Measurements from ENCODE around the gene DDI2. TPM values are rescaled to one million over a fixed set of nuclear protein-coding genes. Genes with fewer than 3 reads are reported as not detected.

Gene DDI2
- total and polyA plus RNA-seq, 10 of the 15 experiments (the other 5 are each of a cell fraction or from before 2014, with no cell fraction given): 3.3 to 33.1 (median 11.6) TPM

- no peak overlapping the region for H3K4me2 ChIP-seq (ENCODE audit: control insufficient read depth, insufficient read depth)
- H4K20me1 ChIP-seq (ENCODE audit: control insufficient read depth, insufficient read depth): no peaks in the 10 kb centered on the region
- no peak overlapping the region for H3K27ac ChIP-seq (ENCODE audit: control insufficient read depth, insufficient read depth)
- H3K79me2 ChIP-seq (ENCODE audit: control insufficient read depth, insufficient read depth, low read length): peaks cover 42% of the 10 kb centered on the region
- no peaks in the 10 kb centered on the region; the same call in 2 of the 3 replicates for H3K9me3 ChIP-seq (replicated peaks; ENCODE audit: control insufficient read depth, insufficient read depth, low read length)
- BruUV-seq (replicated peaks): no TSS peak
- DNase-seq (ENCODE audit: low read depth, low spot score) (no peak), FAIRE-seq (no peak), ATAC-seq (no peak)
- intact Hi-C loops (cut with micrococcal nuclease; ENCODE audit: unreplicated experiment) (no loop called here), in situ Hi-C loops (cut with MboI) (no loop called here)
- SMC1A ChIA-PET (ENCODE audit: uncharacterized antibody, unreplicated experiment): interaction anchor here (1.8 kb wide), 1 partner anchor 8 kb away, joined by 9 read pairs; the partner anchor contains the start of gene PLEKHM2
- POLR2A ChIA-PET: interaction anchor here (0.5 to 0.6 kb wide), 2 partner anchors 8 to 29 kb away, joined by 3 read pairs; no protein-coding TSS in a partner anchor
- H3K4me3 ChIP-seq: no peak overlapping the region
- no peak overlapping the region for H2AFZ ChIP-seq (ENCODE audit: control insufficient read depth, low read depth, low read length)
- CTCF ChIA-PET: no interaction called here
- 75% methylated on average over 5 of the region's 5 CpGs for WGBS (ENCODE audit: insufficient coverage, insufficient replicate concordance, low lambda C conversion rate, missing lambda C conversion rate)
- H3K36me3 ChIP-seq (ENCODE audit: control insufficient read depth in 2 of 2, insufficient read depth in 2 of 2, low read length in 1 of 2): peaks cover 0 to 3% of the 10 kb centered on the region in 2 experiments; a peak in 2 of 4 replicates
- no peaks in the 10 kb centered on the region for H3K27me3 ChIP-seq (replicated peaks in 1 of 2; ENCODE audit: control insufficient read depth in 2 of 2, insufficient read depth in 2 of 2, low read length in 1 of 2)
- no peak overlapping the region for H3K9ac ChIP-seq (ENCODE audit: control insufficient read depth, insufficient read depth, low read length)
- H3K4me1 ChIP-seq (ENCODE audit: control insufficient read depth, insufficient read depth, low read length): peaks cover 14% of the 10 kb centered on the region
- TF ChIP-seq RAD51 (IDR thresholded peaks at IDR 0.05) (no peak), NFIC (IDR thresholded peaks at IDR 0.05; ENCODE audit: low read depth, low read length) (no peak), IKZF2 (IDR thresholded peaks at IDR 0.05) (no peak), MTA2 (IDR thresholded peaks at IDR 0.05; ENCODE audit: low read depth) (no peak), ASH2L (IDR thresholded peaks at IDR 0.05; ENCODE audit: borderline replicate concordance, low read depth) (no peak), REST (IDR thresholded peaks at IDR 0.05; ENCODE audit: low read depth, low read length) (no peak), EED (IDR thresholded peaks at IDR 0.05; ENCODE audit: low read depth) (no peak), YBX1 (IDR thresholded peaks at IDR 0.05) (no peak), ZNF622 (IDR thresholded peaks at IDR 0.05) (no peak), RELA (IDR thresholded peaks at IDR 0.05; ENCODE audit: borderline replicate concordance, partially characterized antibody) (no peak), FOS (IDR thresholded peaks at IDR 0.05; ENCODE audit: borderline replicate concordance, extremely low read depth, insufficient read length) (no peak), BCLAF1 (IDR thresholded peaks at IDR 0.05) (no peak), CBX5 (IDR thresholded peaks at IDR 0.05; ENCODE audit: low read depth) (no peak), PML (IDR thresholded peaks at IDR 0.05; ENCODE audit: low read length) (no peak), SUPT20H (IDR thresholded peaks at IDR 0.05; ENCODE audit: borderline replicate concordance, control insufficient read depth, low read depth, low read length) (no peak), GABPA (IDR thresholded peaks at IDR 0.05; ENCODE audit: low read depth) (no peak), FOXK2 (IDR thresholded peaks at IDR 0.05) (no peak), MEF2B (IDR thresholded peaks at IDR 0.05; ENCODE audit: partially characterized antibody, poor library complexity, severe bottlenecking) (no peak)
- TF ChIP-seq, protein P1, sequence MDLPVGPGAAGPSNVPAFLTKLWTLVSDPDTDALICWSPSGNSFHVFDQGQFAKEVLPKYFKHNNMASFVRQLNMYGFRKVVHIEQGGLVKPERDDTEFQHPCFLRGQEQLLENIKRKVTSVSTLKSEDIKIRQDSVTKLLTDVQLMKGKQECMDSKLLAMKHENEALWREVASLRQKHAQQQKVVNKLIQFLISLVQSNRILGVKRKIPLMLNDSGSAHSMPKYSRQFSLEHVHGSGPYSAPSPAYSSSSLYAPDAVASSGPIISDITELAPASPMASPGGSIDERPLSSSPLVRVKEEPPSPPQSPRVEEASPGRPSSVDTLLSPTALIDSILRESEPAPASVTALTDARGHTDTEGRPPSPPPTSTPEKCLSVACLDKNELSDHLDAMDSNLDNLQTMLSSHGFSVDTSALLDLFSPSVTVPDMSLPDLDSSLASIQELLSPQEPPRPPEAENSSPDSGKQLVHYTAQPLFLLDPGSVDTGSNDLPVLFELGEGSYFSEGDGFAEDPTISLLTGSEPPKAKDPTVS (IDR thresholded peaks at IDR 0.05; ENCODE audit: low read depth, low read length): no peak
- RAD21 ChIA-PET (ENCODE audit: unreplicated experiment): interaction anchor here (1.0 kb wide), 1 partner anchor 114 kb away, joined by 3 read pairs; no protein-coding TSS in a partner anchor
Observed at GRCh38 chr1:15693371-15693770, 76.1 kb downstream of the DDI2 start.

Data from GM12878 (cell line).